ENCODE measurements around the gene DNAJA3. TPM values are rescaled to one million over a fixed set of nuclear protein-coding genes. Genes with fewer than 3 reads are reported as not detected.

Gene DNAJA3
- total RNA-seq, 1 experiment from 2014 or later: 56.2 TPM

DNA sequence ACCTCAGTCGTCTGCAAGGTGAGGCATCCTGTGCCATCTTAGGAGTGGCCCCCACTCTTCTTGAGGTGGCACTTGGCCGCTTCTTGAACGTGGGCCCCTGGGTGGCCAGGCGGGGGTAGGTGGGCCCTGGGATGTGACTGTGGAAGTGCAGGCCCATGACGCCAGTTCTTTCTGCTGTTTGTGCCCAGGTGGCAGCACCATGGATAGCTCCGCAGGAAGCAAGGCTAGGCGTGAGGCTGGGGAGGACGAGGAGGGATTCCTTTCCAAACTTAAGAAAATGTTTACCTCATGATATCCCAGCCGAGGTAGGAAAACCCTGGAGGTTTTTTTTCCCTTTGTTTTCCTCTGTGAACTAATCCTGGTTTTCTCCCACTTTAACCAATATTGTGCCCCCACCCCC is 29.0 kb downstream of the DNAJA3 start:
- no peak overlapping the region for H3K56ac ChIP-seq (ENCODE audit: insufficient read length, low read depth, low read length)
- H4K8ac ChIP-seq (replicated peaks; ENCODE audit: insufficient read length, low read depth, low read length): no peak overlapping the region
- H4K91ac ChIP-seq (ENCODE audit: insufficient read length, low read depth, low read length): no peak overlapping the region
- no peak overlapping the region for H2BK5ac ChIP-seq (ENCODE audit: insufficient read length, low read length)
- H3K4me1 ChIP-seq (ENCODE audit: insufficient read depth, low read length): no peaks in the 10 kb centered on the region
- no peak overlapping the region for H2BK20ac ChIP-seq (ENCODE audit: low read depth, low read length, poor library complexity, severe bottlenecking)
- Mint-ChIP-seq H3K27ac (no peak overlapping the region; a peak in 1 of 7 replicates), H3K27me3 (ENCODE audit: low read depth) (no peaks in the 10 kb centered on the region; the same call in 1 of the 2 replicates), H3K4me1 (peaks cover 5 to 10% of the 10 kb centered on the region in 2 experiments), H3K9me3 (no peaks in the 10 kb centered on the region), H3K4me3 (no peak overlapping the region), H3K36me3 (ENCODE audit: insufficient read depth in 1 of 3, low read depth in 3 of 3) (peaks cover 25 to 69% (median 52%) of the 10 kb centered on the region in 3 experiments; a peak in 6 of 7 replicates)
- H3T11ph ChIP-seq (ENCODE audit: low read length): no peak overlapping the region
- no peaks in the 10 kb centered on the region for H4K20me1 ChIP-seq (ENCODE audit: control insufficient read depth, insufficient read depth, insufficient read length)
- no peaks in the 10 kb centered on the region for H3K27me3 ChIP-seq (ENCODE audit: insufficient read depth, low read length)
- H2BK120ac ChIP-seq (ENCODE audit: low read depth, low read length, poor library complexity, severe bottlenecking): no peak overlapping the region
- no peaks in the 10 kb centered on the region for H3K79me2 ChIP-seq (ENCODE audit: insufficient read depth, low read length)
- no peaks in the 10 kb centered on the region for H3K79me1 ChIP-seq (ENCODE audit: insufficient read depth, low read depth, low read length, poor library complexity, severe bottlenecking)
- no CpG with 5 or more reads among the region's 9 CpGs for WGBS (ENCODE audit: extremely low coverage, insufficient read length, low lambda C conversion rate)
- H2AK5ac ChIP-seq (ENCODE audit: insufficient read length, low read length): no peak overlapping the region
- no peaks in the 10 kb centered on the region for H3K23me2 ChIP-seq (ENCODE audit: insufficient read length, low read depth, low read length, poor library complexity, severe bottlenecking)
- H3K9me3 ChIP-seq (ENCODE audit: control insufficient read depth, low read depth, low read length): no peaks in the 10 kb centered on the region
- H2BK15ac ChIP-seq (ENCODE audit: low read depth, low read length): no peak overlapping the region
- no peak overlapping the region for H3K14ac ChIP-seq (ENCODE audit: insufficient read depth, low read length)
- no peak overlapping the region for H2AFZ ChIP-seq (ENCODE audit: low read length)
- no peak overlapping the region for H2BK12ac ChIP-seq (ENCODE audit: insufficient read length, low read depth, low read length)
- TF ChIP-seq, protein P1, sequence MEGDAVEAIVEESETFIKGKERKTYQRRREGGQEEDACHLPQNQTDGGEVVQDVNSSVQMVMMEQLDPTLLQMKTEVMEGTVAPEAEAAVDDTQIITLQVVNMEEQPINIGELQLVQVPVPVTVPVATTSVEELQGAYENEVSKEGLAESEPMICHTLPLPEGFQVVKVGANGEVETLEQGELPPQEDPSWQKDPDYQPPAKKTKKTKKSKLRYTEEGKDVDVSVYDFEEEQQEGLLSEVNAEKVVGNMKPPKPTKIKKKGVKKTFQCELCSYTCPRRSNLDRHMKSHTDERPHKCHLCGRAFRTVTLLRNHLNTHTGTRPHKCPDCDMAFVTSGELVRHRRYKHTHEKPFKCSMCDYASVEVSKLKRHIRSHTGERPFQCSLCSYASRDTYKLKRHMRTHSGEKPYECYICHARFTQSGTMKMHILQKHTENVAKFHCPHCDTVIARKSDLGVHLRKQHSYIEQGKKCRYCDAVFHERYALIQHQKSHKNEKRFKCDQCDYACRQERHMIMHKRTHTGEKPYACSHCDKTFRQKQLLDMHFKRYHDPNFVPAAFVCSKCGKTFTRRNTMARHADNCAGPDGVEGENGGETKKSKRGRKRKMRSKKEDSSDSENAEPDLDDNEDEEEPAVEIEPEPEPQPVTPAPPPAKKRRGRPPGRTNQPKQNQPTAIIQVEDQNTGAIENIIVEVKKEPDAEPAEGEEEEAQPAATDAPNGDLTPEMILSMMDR (conservative IDR thresholded peaks at IDR 0.05): no peak
- H3K4me2 ChIP-seq (ENCODE audit: insufficient read depth, insufficient read length, low read length): no peak overlapping the region
- no peak overlapping the region for H3K27ac ChIP-seq (ENCODE audit: insufficient read length, low read depth, low read length)
- no peak overlapping the region for H3K4ac ChIP-seq (ENCODE audit: low read depth, low read length)
- H3K23ac ChIP-seq (ENCODE audit: insufficient read length, low read depth, low read length): no peak overlapping the region
- no peak overlapping the region for H4K5ac ChIP-seq (ENCODE audit: insufficient read length, low read depth, low read length)
- H3K9ac ChIP-seq (ENCODE audit: extremely low read depth, insufficient read length, low read length): no peak overlapping the region
- DNase-seq: peak; percentile 47
- H3K18ac ChIP-seq (ENCODE audit: insufficient read length, low read depth, low read length): no peak overlapping the region

Measured in H9 (cell line).